Psoas muscle (tissue), 8 donors: Measurements from ENCODE around the gene CLIP2. TPM values are rescaled to one million over a fixed set of nuclear protein-coding genes. Genes with fewer than 3 reads are reported as not detected.
"Not testable (repeated sequence)": the region's sequence is repeated elsewhere in the genome, so short reads cannot be mapped to it uniquely, and the experiment has no call there.

Experiments
- ATAC-seq, 4 donors: fragments of 200-7000 bp; cut with Tn5 transposase; one replicate each; pipeline ENCODE4 v1.9.1; 2020; ENCODE audit warnings: moderate library complexity in 3 of 4, mild to moderate bottlenecking in 2 of 4
- DNase-seq, 2 donors: peaks; one replicate each; pipeline ENCODE4 v3.0.0-alpha.2; 2020
- H3K27ac ChIP-seq: fragments of 200-600 bp; one replicate; pipeline ENCODE4 v1.8.0; 2022
- H3K27me3 ChIP-seq, 3 donors: fragments of 200-600 bp in 1 of 3; one replicate each; pipeline versions ENCODE4 v1.6.1 to v1.8.0; 2013 to 2022; ENCODE audit warnings: low read length in 2 of 3, mild to moderate bottlenecking in 2 of 3, moderate library complexity in 1 of 3; ENCODE audit not compliant: insufficient read depth in 3 of 3
- H3K36me3 ChIP-seq, 2 donors: fragments of 200-600 bp in 1 of 2; one replicate each; pipeline versions ENCODE4 v1.6.1 to v1.8.0; 2013 to 2022; ENCODE audit warnings: low read depth in 1 of 2, mild to moderate bottlenecking in 1 of 2, moderate library complexity in 1 of 2; ENCODE audit not compliant: insufficient read depth in 1 of 2
- H3K4me1 ChIP-seq: fragments of 200-600 bp; one replicate; pipeline ENCODE4 v1.8.0; 2022
- H3K4me3 ChIP-seq: fragments of 200-600 bp; one replicate; pipeline ENCODE4 v1.8.0; 2022; ENCODE audit warnings: mild to moderate bottlenecking
- H3K9me3 ChIP-seq: fragments of 200-600 bp; one replicate; pipeline ENCODE4 v1.8.0; 2022
- CTCF ChIP-seq: fragments of 200-600 bp; IDR thresholded peaks from one replicate; pipeline ENCODE4 v1.8.0; 2022; ENCODE audit warnings: antibody characterized with exemption
- WGBS, 3 donors: extraction: QIAGEN DNeasy Blood & Tissue Kit; methylation state at CpG; one replicate each; pipeline versions ENCODE4 v1.1.6 to v1.1.7; 2013; 5-methylcytosine and 5-hydroxymethylcytosine counted together
- intact Hi-C, 2 donors: fragments of 100-400 bp; cut with DNase I; formaldehyde crosslinking; loops; one replicate each; pipeline versions ENCODE4 v1.11.0 to v1.14.2; 2022
- polyA plus RNA-seq, 3 donors: library from polyadenylated mRNA; stranded (reverse); fragments of 200-250 nt; gene quantifications; one replicate each; pipeline ENCODE4 v1.2.3, GENCODE V29; 2013
- total RNA-seq, 4 donors: library from RNA; stranded (reverse); fragmentation: NEBNext Ultra II Directional in 2 of 4; extraction: Animal tissue kit (Norgen Biotek cat#: 25700) in 2 of 4; gene quantifications; one replicate each; pipeline versions ENCODE4 v1.2.1 to v1.2.4, GENCODE V29; 2021 to 2023
- donor health status: healthy with polysubstance abuse.
- donor health status: DM: no; HTN: no; CAD: no; lungs with moderate emphysema.
- donor health status: Bipolar disorder and iron deficiency.
- donor health status: healthy.
- donor health status: DM: yes; HTN: yes; CAD: no.
- donor health status: DM: no; HTN: no; CAD: no.
- donor health status: DM: no; HTN: no; CAD: no.
- donor health status: DM: yes; HTN: yes; CAD: no.

The CLIP2 gene
- total and polyA plus RNA-seq, 7 donors = 1.5 to 4.3 (median 2.2) TPM

GRCh38 chr7:74345970-74346369 is 56.8 kb downstream of the CLIP2 start:
- no peak for ATAC-seq
- DNase-seq = no peak
- no peak overlapping the region for H3K27ac ChIP-seq
- no peaks in the 10 kb centered on the region for H3K4me1 ChIP-seq
- H3K9me3 ChIP-seq = no peaks in the 10 kb centered on the region
- no peaks in the 10 kb centered on the region for H3K27me3 ChIP-seq
- 94 to 100% (median 96%) methylated on average over 2 of the region's 2 CpGs for WGBS, 3 donors
- no peaks in the 10 kb centered on the region for H3K36me3 ChIP-seq
- intact Hi-C loops = no loop called here
- no peak overlapping the region for H3K4me3 ChIP-seq
- no peak for TF ChIP-seq CTCF

GRCh38 chr7:74349621-74350020 is 60.4 kb downstream of the CLIP2 start:
- no peaks in the 10 kb centered on the region for H3K27me3 ChIP-seq
- WGBS, 3 donors = 95 to 96% (median 95%) methylated on average over 10 of the region's 10 CpGs
- H3K4me3 ChIP-seq = no peak overlapping the region
- ATAC-seq (no peak), DNase-seq (no peak)
- intact Hi-C loops = no loop called here
- TF ChIP-seq CTCF = no peak
- H3K4me1 ChIP-seq = no peaks in the 10 kb centered on the region
- no peaks in the 10 kb centered on the region for H3K36me3 ChIP-seq
- no peak overlapping the region for H3K27ac ChIP-seq
- H3K9me3 ChIP-seq = no peaks in the 10 kb centered on the region

GRCh38 chr7:74350751-74351150 is 61.5 kb downstream of the CLIP2 start:
- TF ChIP-seq CTCF = no peak
- ATAC-seq = no peak
- Histone ChIP-seq H3K4me1 (no peaks in the 10 kb centered on the region), H3K27ac (no peak overlapping the region), H3K9me3 (peaks cover under 1% of the 10 kb centered on the region), H3K36me3 (no peaks in the 10 kb centered on the region), H3K27me3 (no peaks in the 10 kb centered on the region), H3K4me3 (no peak overlapping the region)
- intact Hi-C loops = no loop called here
- no peak for DNase-seq
- 94 to 100% (median 96%) methylated on average over 1 of the region's 1 CpG for WGBS, 3 donors

- Histone ChIP-seq H3K4me1 (no peaks in the 10 kb centered on the region), H3K27me3 (no peaks in the 10 kb centered on the region), H3K36me3 (no peaks in the 10 kb centered on the region), H3K4me3 (no peak overlapping the region), H3K27ac (no peak overlapping the region), H3K9me3 (peaks cover 11% of the 10 kb centered on the region)
- intact Hi-C loops = no loop called here
- ATAC-seq = no peak
- no peak for TF ChIP-seq CTCF
- WGBS, 3 donors = 46 to 66% (median 53%) methylated on average over 3 of the region's 3 CpGs
- DNase-seq = no peak
These were observed 62.6 kb downstream of the CLIP2 start for GRCh38 chr7:74351836-74352235.

- H3K27me3 ChIP-seq, DNase-seq, H3K4me3 ChIP-seq, ATAC-seq, H3K27ac ChIP-seq, H3K4me1 ChIP-seq, intact Hi-C loops, H3K36me3 ChIP-seq: not testable (repeated sequence)
- 71 to 98% (median 89%) methylated on average over 4 of the region's 4 CpGs for WGBS, 3 donors
- H3K9me3 ChIP-seq = peaks cover 11% of the 10 kb centered on the region
These were observed 63.4 kb downstream of the CLIP2 start for GRCh38 chr7:74352551-74353138.
